ENCODE data around the gene FBXO10.
"Not testable (repeated sequence)": the region's sequence is repeated elsewhere in the genome, so short reads cannot be mapped to it uniquely, and the experiment has no call there.

The FBXO10 gene

GRCh38 chr9:37611961-37612360 is 35.8 kb upstream of the FBXO10 start:
- TF ChIP-seq MYC (IDR thresholded peaks at IDR 0.05; ENCODE audit: low read depth, low read length) (no peak), POLR2A (IDR thresholded peaks at IDR 0.05; ENCODE audit: extremely low read depth, insufficient read length) (no peak)
- TF ChIP-seq, protein P1, sequence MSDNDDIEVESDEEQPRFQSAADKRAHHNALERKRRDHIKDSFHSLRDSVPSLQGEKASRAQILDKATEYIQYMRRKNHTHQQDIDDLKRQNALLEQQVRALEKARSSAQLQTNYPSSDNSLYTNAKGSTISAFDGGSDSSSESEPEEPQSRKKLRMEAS (IDR thresholded peaks at IDR 0.05; ENCODE audit: low read depth, low read length) = no peak
- TF ChIP-seq, protein P2, sequence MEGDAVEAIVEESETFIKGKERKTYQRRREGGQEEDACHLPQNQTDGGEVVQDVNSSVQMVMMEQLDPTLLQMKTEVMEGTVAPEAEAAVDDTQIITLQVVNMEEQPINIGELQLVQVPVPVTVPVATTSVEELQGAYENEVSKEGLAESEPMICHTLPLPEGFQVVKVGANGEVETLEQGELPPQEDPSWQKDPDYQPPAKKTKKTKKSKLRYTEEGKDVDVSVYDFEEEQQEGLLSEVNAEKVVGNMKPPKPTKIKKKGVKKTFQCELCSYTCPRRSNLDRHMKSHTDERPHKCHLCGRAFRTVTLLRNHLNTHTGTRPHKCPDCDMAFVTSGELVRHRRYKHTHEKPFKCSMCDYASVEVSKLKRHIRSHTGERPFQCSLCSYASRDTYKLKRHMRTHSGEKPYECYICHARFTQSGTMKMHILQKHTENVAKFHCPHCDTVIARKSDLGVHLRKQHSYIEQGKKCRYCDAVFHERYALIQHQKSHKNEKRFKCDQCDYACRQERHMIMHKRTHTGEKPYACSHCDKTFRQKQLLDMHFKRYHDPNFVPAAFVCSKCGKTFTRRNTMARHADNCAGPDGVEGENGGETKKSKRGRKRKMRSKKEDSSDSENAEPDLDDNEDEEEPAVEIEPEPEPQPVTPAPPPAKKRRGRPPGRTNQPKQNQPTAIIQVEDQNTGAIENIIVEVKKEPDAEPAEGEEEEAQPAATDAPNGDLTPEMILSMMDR (IDR thresholded peaks at IDR 0.05; ENCODE audit: low read depth, low read length) = no peak
- no peak overlapping the region for H3K4me3 ChIP-seq (ENCODE audit: low read depth, low read length)
- DNase-seq (ENCODE audit: low read depth) = no peak

- H3K4me3 ChIP-seq (ENCODE audit: low read depth, low read length) = no peak overlapping the region
- TF ChIP-seq, protein P1 (IDR thresholded peaks at IDR 0.05; ENCODE audit: low read depth, low read length) = no peak
- TF ChIP-seq MYC (IDR thresholded peaks at IDR 0.05; ENCODE audit: low read depth, low read length) (no peak), POLR2A (IDR thresholded peaks at IDR 0.05; ENCODE audit: extremely low read depth, insufficient read length) (no peak)
- TF ChIP-seq, protein P2 (IDR thresholded peaks at IDR 0.05; ENCODE audit: low read depth, low read length) = no peak
- DNase-seq (ENCODE audit: low read depth) = no peak
Observed at GRCh38 chr9:37611014-37611413, 34.8 kb upstream of the FBXO10 start.

GRCh38 chr9:37609735-37610397 is 33.7 kb upstream of the FBXO10 start:
- no peak for DNase-seq (ENCODE audit: low read depth)
- TF ChIP-seq MYC (IDR thresholded peaks at IDR 0.05; ENCODE audit: low read depth, low read length) (no peak), POLR2A (IDR thresholded peaks at IDR 0.05; ENCODE audit: extremely low read depth, insufficient read length) (no peak)
- TF ChIP-seq, protein P1 (IDR thresholded peaks at IDR 0.05; ENCODE audit: low read depth, low read length) = no peak
- TF ChIP-seq, protein P2 (IDR thresholded peaks at IDR 0.05; ENCODE audit: low read depth, low read length) = no peak
- H3K4me3 ChIP-seq (ENCODE audit: low read depth, low read length) = no peak overlapping the region

- no peak for DNase-seq (ENCODE audit: low read depth)
- no peak for TF ChIP-seq MYC (IDR thresholded peaks at IDR 0.05; ENCODE audit: low read depth, low read length)
- no peak for TF ChIP-seq POLR2A (IDR thresholded peaks at IDR 0.05; ENCODE audit: extremely low read depth, insufficient read length)
- TF ChIP-seq, protein P1 (IDR thresholded peaks at IDR 0.05; ENCODE audit: low read depth, low read length) = no peak
- H3K4me3 ChIP-seq (ENCODE audit: low read depth, low read length) = no peak overlapping the region
Observed at GRCh38 chr9:37608250-37608649, 32.1 kb upstream of the FBXO10 start.

GRCh38 chr9:37604296-37604695 is 28.1 kb upstream of the FBXO10 start:
- no peak for DNase-seq (ENCODE audit: low read depth)
- TF ChIP-seq, protein P1 (IDR thresholded peaks at IDR 0.05; ENCODE audit: low read depth, low read length) = no peak
- TF ChIP-seq, protein P2 (IDR thresholded peaks at IDR 0.05; ENCODE audit: low read depth, low read length) = no peak
- TF ChIP-seq POLR2A (IDR thresholded peaks at IDR 0.05; ENCODE audit: extremely low read depth, insufficient read length) (no peak), MYC (IDR thresholded peaks at IDR 0.05; ENCODE audit: low read depth, low read length) (no peak)
- H3K4me3 ChIP-seq (ENCODE audit: low read depth, low read length) = no peak overlapping the region

DNA sequence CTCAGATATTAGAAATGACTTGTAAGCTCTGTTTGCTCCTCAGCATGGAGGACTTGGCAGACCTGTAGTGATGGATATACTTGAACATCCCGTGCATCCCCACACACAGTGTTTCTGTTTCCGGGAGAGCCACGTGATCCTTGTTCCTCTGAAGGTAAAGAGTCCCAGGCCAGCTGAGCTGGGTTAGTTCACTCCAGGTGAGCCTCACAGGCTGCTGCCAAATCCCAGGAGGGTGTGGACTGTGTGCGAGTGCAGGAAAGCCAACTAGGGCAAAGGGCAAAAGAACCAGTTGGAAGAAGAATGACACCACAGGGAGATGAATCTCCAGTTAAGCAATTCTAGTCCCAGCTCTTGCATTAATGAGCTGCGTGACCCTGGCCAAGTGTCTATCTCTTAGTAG is 26.6 kb upstream of the FBXO10 start:
- no peak for DNase-seq (ENCODE audit: low read depth)
- TF ChIP-seq MYC (IDR thresholded peaks at IDR 0.05; ENCODE audit: low read depth, low read length) (no peak), POLR2A (IDR thresholded peaks at IDR 0.05; ENCODE audit: extremely low read depth, insufficient read length) (no peak)
- TF ChIP-seq, protein P2 (IDR thresholded peaks at IDR 0.05; ENCODE audit: low read depth, low read length) = no peak
- TF ChIP-seq, protein P1 (IDR thresholded peaks at IDR 0.05; ENCODE audit: low read depth, low read length) = no peak
- H3K4me3 ChIP-seq (ENCODE audit: low read depth, low read length) = no peak overlapping the region

GRCh38 chr9:37602061-37602460 is 25.9 kb upstream of the FBXO10 start:
- H3K4me3 ChIP-seq (ENCODE audit: low read depth, low read length) = not testable (repeated sequence)

More at GRCh38 chr9:37602061-37602460, 25.9 kb upstream of the FBXO10 start:
- DNase-seq (ENCODE audit: low read depth) = not testable (repeated sequence)

Data from NB4 (cell line).